MCF 10A (cell line): ENCODE data around the gene LGALS9. TPM values are rescaled to one million over a fixed set of nuclear protein-coding genes. Genes with fewer than 3 reads are reported as not detected.

ENCODE experiments used
- BruUV-seq: library from RNA; stranded (reverse); fragments of 400-500 nt; replicated peaks from 2 replicates; lab custom pipeline; 2021; lab: Mats Ljungman, UMichigan
- CTCF ChIA-PET: fragments of 300-600 bp; sonication (Branson Sonifier 250); formaldehyde crosslinking; extraction: SDS; loops from one replicate; lab custom pipeline; 2021; ENCODE audit warnings: antibody characterized with exemption, inconsistent platforms; lab: Yijun Ruan, JAX
- POLR2A ChIA-PET: fragments of 300-600, 350-650 bp; sonication (Branson Sonifier 250); formaldehyde crosslinking; extraction: SDS; loops from one replicate; lab custom pipeline; 2020; ENCODE audit warnings: antibody characterized with exemption, inconsistent platforms; lab: Yijun Ruan, JAX
- DNase-seq: peaks from one replicate; pipeline ENCODE4 v3.0.0-alpha.2; 2018; ENCODE audit not compliant: unreplicated experiment
- H3K27ac Mint-ChIP-seq: one replicate; pipeline ENCODE4 v1.8.0; 2022; ENCODE audit warnings: mild to moderate bottlenecking, low read depth, mixed read lengths; ENCODE audit not compliant: unreplicated experiment
- H3K27me3 Mint-ChIP-seq: one replicate; pipeline ENCODE4 v1.8.0; 2022; ENCODE audit warnings: mixed read lengths; ENCODE audit not compliant: insufficient read depth, unreplicated experiment
- H3K36me3 Mint-ChIP-seq: one replicate; pipeline ENCODE4 v1.8.0; 2022; ENCODE audit warnings: mild to moderate bottlenecking, moderate library complexity, mixed read lengths; ENCODE audit not compliant: insufficient read depth, unreplicated experiment
- H3K4me1 Mint-ChIP-seq: one replicate; pipeline ENCODE4 v1.8.0; 2022; ENCODE audit warnings: mixed read lengths; ENCODE audit not compliant: insufficient read depth, unreplicated experiment
- H3K4me3 Mint-ChIP-seq: one replicate; pipeline ENCODE4 v1.8.0; 2022; ENCODE audit warnings: mild to moderate bottlenecking, moderate library complexity, mixed read lengths; ENCODE audit not compliant: unreplicated experiment
- H3K9me3 Mint-ChIP-seq: one replicate; pipeline ENCODE4 v1.8.0; 2022; ENCODE audit warnings: mixed read lengths; ENCODE audit not compliant: unreplicated experiment
- CTCF ChIP-seq: fragments of 200-600 bp; IDR thresholded peaks from one replicate; pipeline ENCODE4 v1.8.0; 2022; ENCODE audit warnings: antibody characterized with exemption, mild to moderate bottlenecking; ENCODE audit not compliant: unreplicated experiment
- intact Hi-C: fragments of 100-400 bp; cut with micrococcal nuclease; formaldehyde crosslinking; loops from 2 replicates; pipeline ENCODE4 v1.14.1; 2022
- total RNA-seq: library from RNA; stranded (reverse); gene quantifications from 2 replicates; pipeline ENCODE4 v1.2.3, GENCODE V29; 2022

Gene LGALS9
- total RNA-seq, 1 experiment from 2014 or later = 0.54 TPM

DNA sequence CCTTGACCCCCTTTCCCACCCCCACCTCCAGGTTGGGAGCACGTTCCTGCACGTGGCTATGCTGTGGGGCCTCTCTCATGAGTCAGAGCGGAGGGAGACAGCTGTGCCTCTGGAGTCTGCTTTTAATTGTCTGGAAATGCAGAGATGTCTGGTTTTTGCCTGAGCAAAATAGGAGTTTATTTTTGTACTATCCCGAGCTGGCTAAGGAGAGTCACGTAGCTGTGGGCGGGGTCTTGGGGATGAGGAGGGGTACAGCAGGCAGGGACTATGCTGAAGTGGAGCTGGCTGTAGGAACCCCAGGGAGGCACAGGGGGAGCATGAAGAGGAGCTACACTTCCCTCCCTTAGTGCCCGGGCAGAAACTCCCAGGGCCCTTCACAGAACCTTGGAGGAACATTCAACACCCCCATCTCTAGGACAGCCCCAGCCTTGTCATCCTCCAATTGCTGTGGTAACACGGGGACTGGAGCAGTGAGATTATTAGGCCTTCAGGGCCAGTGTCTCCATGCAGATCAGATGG is 44.7 kb upstream of the LGALS9 start:
- intact Hi-C loops = no loop called here
- DNase-seq = no peak
- Mint-ChIP-seq H3K4me3 (no peak overlapping the region), H3K4me1 (peaks cover 10% of the 10 kb centered on the region), H3K36me3 (no peaks in the 10 kb centered on the region), H3K27ac (no peak overlapping the region), H3K27me3 (no peaks in the 10 kb centered on the region), H3K9me3 (no peaks in the 10 kb centered on the region)
- no peak for TF ChIP-seq CTCF
- no TSS peak for BruUV-seq
- ChIA-PET POLR2A (interaction anchor here (0.6 kb wide), 1 partner anchor 215 kb away, joined by 5 read pairs; no protein-coding TSS in a partner anchor), CTCF (interaction anchor here (0.6 to 5.4 kb wide), 6 partner anchors 15 to 236 kb away, joined by 3 to 69 read pairs (median 4); no protein-coding TSS in a partner anchor)

GRCh38 chr17:27588354-27588753 is 42.6 kb upstream of the LGALS9 start:
- no peaks in the 10 kb centered on the region for H3K27me3 Mint-ChIP-seq
- H3K4me3 Mint-ChIP-seq = no peak overlapping the region
- no TSS peak for BruUV-seq
- peaks cover 6% of the 10 kb centered on the region for H3K4me1 Mint-ChIP-seq
- ChIA-PET POLR2A (no interaction called here), CTCF (interaction anchor here (0.7 to 5.4 kb wide), 3 partner anchors 13 to 207 kb away, joined by 3 to 69 read pairs (median 3); no protein-coding TSS in a partner anchor)
- TF ChIP-seq CTCF = no peak
- no peaks in the 10 kb centered on the region for H3K36me3 Mint-ChIP-seq
- H3K9me3 Mint-ChIP-seq = no peaks in the 10 kb centered on the region
- intact Hi-C loops = no loop called here
- H3K27ac Mint-ChIP-seq = no peak overlapping the region
- DNase-seq = no peak

GRCh38 chr17:27590864-27591263 is 40.1 kb upstream of the LGALS9 start:
- no peak for TF ChIP-seq CTCF
- intact Hi-C loops = no loop called here
- Mint-ChIP-seq H3K27me3 (no peaks in the 10 kb centered on the region), H3K9me3 (no peaks in the 10 kb centered on the region), H3K27ac (no peak overlapping the region), H3K4me1 (peaks cover 2% of the 10 kb centered on the region), H3K36me3 (no peaks in the 10 kb centered on the region), H3K4me3 (no peak overlapping the region)
- ChIA-PET POLR2A (interaction anchor here (1.0 kb wide), 1 partner anchor 237 kb away, joined by 3 read pairs; no protein-coding TSS in a partner anchor), CTCF (interaction anchor here (1.3 to 5.4 kb wide), 4 partner anchors 10 to 236 kb away, joined by 3 to 69 read pairs (median 4); no protein-coding TSS in a partner anchor)
- BruUV-seq = no TSS peak
- DNase-seq = no peak

- H3K27ac Mint-ChIP-seq = no peak overlapping the region
- H3K36me3 Mint-ChIP-seq = no peaks in the 10 kb centered on the region
- ChIA-PET CTCF (interaction anchor here (0.5 to 3.9 kb wide), 5 partner anchors 8 to 260 kb away, joined by 3 to 22 read pairs (median 3); no protein-coding TSS in a partner anchor), POLR2A (interaction anchor here (1.0 kb wide), 1 partner anchor 238 kb away, joined by 3 read pairs; no protein-coding TSS in a partner anchor)
- TF ChIP-seq CTCF = no peak
- H3K27me3 Mint-ChIP-seq = no peaks in the 10 kb centered on the region
- intact Hi-C loops = no loop called here
- no TSS peak for BruUV-seq
- no peak for DNase-seq
- peaks cover 5% of the 10 kb centered on the region for H3K4me1 Mint-ChIP-seq
- H3K9me3 Mint-ChIP-seq = no peaks in the 10 kb centered on the region
- H3K4me3 Mint-ChIP-seq = no peak overlapping the region
Measured at GRCh38 chr17:27591986-27592385, 39.0 kb upstream of the LGALS9 start.
